ENCODE results near the gene NFATC2.

The NFATC2 gene

GRCh38 chr20:51536116-51537069 is 6.1 kb downstream of the NFATC2 start:
- FAIRE-seq: no peak

- FAIRE-seq: no peak
Measured at GRCh38 chr20:51535674-51536073, 6.8 kb downstream of the NFATC2 start.

GRCh38 chr20:51535075-51535386 is 7.5 kb downstream of the NFATC2 start:
- FAIRE-seq: no peak

- FAIRE-seq: no peak
Measured at GRCh38 chr20:51533291-51534172, 9.0 kb downstream of the NFATC2 start.

GRCh38 chr20:51532577-51533191 is 9.8 kb downstream of the NFATC2 start:
- no peak for FAIRE-seq

GRCh38 chr20:51531712-51532456 is 10.6 kb downstream of the NFATC2 start:
- FAIRE-seq: no peak

- FAIRE-seq: no peak
Measured at GRCh38 chr20:51531141-51531710, 11.3 kb downstream of the NFATC2 start.

GRCh38 chr20:51529758-51530157 is 12.8 kb downstream of the NFATC2 start:
- no peak for FAIRE-seq

- FAIRE-seq: no peak
Measured at GRCh38 chr20:51529081-51529681, 13.3 kb downstream of the NFATC2 start.

GRCh38 chr20:51528263-51529027 is 14.1 kb downstream of the NFATC2 start:
- no peak for FAIRE-seq

- FAIRE-seq: no peak
Measured at GRCh38 chr20:51526754-51527153, 15.8 kb downstream of the NFATC2 start.

GRCh38 chr20:51526106-51526470 is 16.4 kb downstream of the NFATC2 start:
- no peak for FAIRE-seq

GRCh38 chr20:51525241-51526105 is 17.0 kb downstream of the NFATC2 start:
- no peak for FAIRE-seq

GRCh38 chr20:51523276-51524013 is 19.1 kb downstream of the NFATC2 start:
- FAIRE-seq: no peak

- no peak for FAIRE-seq
Measured at GRCh38 chr20:51522207-51522606, 20.3 kb downstream of the NFATC2 start.

GRCh38 chr20:51517839-51518238 is 24.7 kb downstream of the NFATC2 start:
- no peak for FAIRE-seq

GRCh38 chr20:51516855-51517254 is 25.7 kb downstream of the NFATC2 start:
- FAIRE-seq: no peak

- FAIRE-seq: no peak
Measured at GRCh38 chr20:51514836-51515235, 27.7 kb downstream of the NFATC2 start.

GRCh38 chr20:51514249-51514648 is 28.3 kb downstream of the NFATC2 start:
- FAIRE-seq: no peak

Measured in TTC549 (cell line).